Heart left ventricle (tissue), 16 donors: ENCODE measurements around the gene GUCA2A. TPM values are rescaled to one million over a fixed set of nuclear protein-coding genes. Genes with fewer than 3 reads are reported as not detected.

Experiments used
- ATAC-seq, 4 donors: fragments of 200-7000 bp; cut with Tn5 transposase; one replicate each; pipeline ENCODE4 v1.9.1; 2020 to 2022; ENCODE audit warnings: moderate library complexity in 4 of 4, mild to moderate bottlenecking in 3 of 4, moderate number of reproducible peaks in 1 of 4
- DNase-seq, 5 donors: peaks; one replicate each; pipeline ENCODE4 v3.0.0-alpha.2; 2020
- H3K27ac ChIP-seq, 12 donors: fragments of 200-600 bp; sonication (generic) in 4 of 12; one replicate each; pipeline versions ENCODE4 v1.5.0 to v1.8.0; 2016 to 2022; ENCODE audit warnings: mild to moderate bottlenecking in 2 of 12
- H3K27me3 ChIP-seq, 9 donors: fragments of 200-600 bp; sonication (generic) in 2 of 9; one replicate each; pipeline versions ENCODE4 v1.5.1 to v1.8.0; 2016 to 2022; ENCODE audit warnings: mild to moderate bottlenecking in 3 of 9
- H3K36me3 ChIP-seq, 9 donors: fragments of 200-600 bp; sonication (generic) in 2 of 9; one replicate each; pipeline versions ENCODE4 v1.5.0 to v1.8.0; 2018 to 2022; ENCODE audit warnings: mild to moderate bottlenecking in 2 of 9
- H3K4me1 ChIP-seq, 12 donors: fragments of 200-600 bp; sonication (generic) in 4 of 12; one replicate each; pipeline versions ENCODE4 v1.5.0 to v1.8.0; 2016 to 2022; ENCODE audit warnings: mild to moderate bottlenecking in 3 of 12
- H3K4me3 ChIP-seq, 12 donors: fragments of 200-600 bp; sonication (generic) in 4 of 12; one replicate each; pipeline versions ENCODE4 v1.5.0 to v1.8.0; 2017 to 2022; ENCODE audit warnings: mild to moderate bottlenecking in 9 of 12, moderate library complexity in 4 of 12
- H3K9me3 ChIP-seq, 12 donors: fragments of 200-600 bp; sonication (generic) in 4 of 12; one replicate each; pipeline versions ENCODE4 v1.5.0 to v1.8.0; 2016 to 2022; ENCODE audit warnings: mild to moderate bottlenecking in 1 of 12
- CTCF ChIP-seq, 12 donors: fragments of 200-600 bp; sonication (generic) in 4 of 12; IDR thresholded peaks; one replicate each; pipeline versions ENCODE4 v1.5.0 to v1.8.0; 2018 to 2022; ENCODE audit warnings: antibody characterized with exemption in 12 of 12, mild to moderate bottlenecking in 5 of 12
- POLR2A ChIP-seq, 2 donors: fragments of 450-650 bp; IDR thresholded peaks; one replicate each; pipeline ENCODE4 v1.6.1; 2017; ENCODE audit warnings: antibody characterized with exemption in 2 of 2, mild to moderate bottlenecking in 2 of 2, moderate library complexity in 2 of 2
- WGBS, 4 donors: extraction: QIAGEN DNeasy Blood & Tissue Kit in 2 of 4; methylation state at CpG; one replicate each; pipeline versions ENCODE4 v1.1.5 to v1.1.7; 2013 to 2018; 5-methylcytosine and 5-hydroxymethylcytosine counted together
- intact Hi-C, 10 donors: fragments of 100-400 bp; cut with DNase I; formaldehyde crosslinking; loops; one replicate each; pipeline versions ENCODE4 v1.11.1 to v1.14.2; 2022
- polyA plus RNA-seq, 2 donors: library from polyadenylated mRNA; stranded (reverse); fragments of 200-250 nt; gene quantifications; one replicate each; pipeline ENCODE4 v1.2.3, GENCODE V29; 2013
- total RNA-seq, 9 donors: library from RNA; depleted of rRNA in 2 of 9; stranded (reverse); fragments of >200 nt in 2 of 9; fragmentation: NEBNext Ultra II Directional in 3 of 9; extraction: Animal tissue kit (Norgen Biotek cat#: 25700) in 3 of 9; gene quantifications; one replicate each; pipeline versions ENCODE4 v1.1.0 to v1.2.4, GENCODE V29; 2016 to 2023
- donor health status: ischemic (EF 13 %, LVEDD 7.1; RV severe dilation, severe dysfunction).
- donor health status: healthy with polysubstance abuse.
- donor health status: DM: no; HTN: yes; CAD: no.
- donor health status: DM: no; HTN: no; CAD: no.
- donor health status: ischemic (EF 25% LVEDD 6.9; RV normal size, moderate dysfunction).
- donor health status: ischemic (EF 25% LVEDD 5.7; RV mildly dilated, moderate dysfunction).
- donor health status: healthy.
- donor health status: DM: yes; HTN: yes; CAD: no.
- donor health status: ischemic (EF 35%, LVEDD 5.7; RV mildly dilated, moderate dysfunction).
- donor health status: nonischemic (EF 11% LVEDD 7.7; RV severe dilation, severe dysfunction).
- donor health status: DM: yes; HTN: yes; CAD: no.
- donor health status: PGD.
- donor health status: ischemic (EF 29% LVEDD 5.4; RV normal size, mild dysfunction).
- donor health status: nonischemic (EF 23%, LVEDD 6.1; RV moderate dilation, normal function).

The GUCA2A gene
- total and polyA plus RNA-seq, 11 donors: not detected

GRCh38 chr1:42157667-42158066 lies 6.9 kb downstream of the GUCA2A start:
- intact Hi-C loops: no loop called here
- Histone ChIP-seq H3K27me3 (no peaks in the 10 kb centered on the region), H3K4me1 (peaks cover 0 to 5% (median 0%) of the 10 kb centered on the region in 12 donors), H3K4me3 (no peak overlapping the region), H3K36me3 (no peaks in the 10 kb centered on the region), H3K9me3 (peaks cover 0 to 17% (median 5%) of the 10 kb centered on the region in 12 donors), H3K27ac (no peak overlapping the region)
- DNase-seq (no peak), ATAC-seq (peak in 1 of 4 donors; percentile 19)
- TF ChIP-seq CTCF (IDR thresholded peaks at IDR 0.05) (no peak), POLR2A (IDR thresholded peaks at IDR 0.05) (no peak)
- 61 to 68% (median 63%) methylated on average over 7 of the region's 7 CpGs for WGBS, 4 donors

- ATAC-seq: no peak
- TF ChIP-seq POLR2A (IDR thresholded peaks at IDR 0.05) (no peak), CTCF (IDR thresholded peaks at IDR 0.05) (no peak)
- H3K4me1 ChIP-seq: peaks cover 0 to 11% (median 0%) of the 10 kb centered on the region in 12 donors
- no peak overlapping the region for H3K4me3 ChIP-seq
- no peaks in the 10 kb centered on the region for H3K36me3 ChIP-seq
- H3K9me3 ChIP-seq: peaks cover 0 to 7% (median under 1%) of the 10 kb centered on the region in 12 donors
- no peak for DNase-seq
- no peaks in the 10 kb centered on the region for H3K27me3 ChIP-seq
- no peak overlapping the region for H3K27ac ChIP-seq
- intact Hi-C loops: no loop called here
- 85 to 91% (median 87%) methylated on average over 11 to 12 of the region's 12 CpGs for WGBS, 4 donors
Observed at GRCh38 chr1:42155362-42155761, 9.2 kb downstream of the GUCA2A start.

GRCh38 chr1:42154685-42155084 lies 9.9 kb downstream of the GUCA2A start:
- Histone ChIP-seq H3K9me3 (peaks cover 0 to under 1% (median 0%) of the 10 kb centered on the region in 12 donors), H3K27ac (no peak overlapping the region), H3K4me3 (no peak overlapping the region), H3K27me3 (no peaks in the 10 kb centered on the region), H3K4me1 (peaks cover 0 to 11% (median 0%) of the 10 kb centered on the region in 12 donors), H3K36me3 (no peaks in the 10 kb centered on the region)
- TF ChIP-seq CTCF (IDR thresholded peaks at IDR 0.05) (no peak), POLR2A (IDR thresholded peaks at IDR 0.05) (no peak)
- no peak for ATAC-seq
- intact Hi-C loops: no loop called here
- 87 to 90% (median 88%) methylated on average over 11 to 13 of the region's 13 CpGs for WGBS, 4 donors
- DNase-seq: no peak

- Histone ChIP-seq H3K9me3 (no peaks in the 10 kb centered on the region), H3K4me1 (peaks cover 0 to 11% (median 0%) of the 10 kb centered on the region in 12 donors), H3K4me3 (no peak overlapping the region), H3K27me3 (no peaks in the 10 kb centered on the region), H3K36me3 (no peaks in the 10 kb centered on the region), H3K27ac (no peak overlapping the region)
- DNase-seq (no peak), ATAC-seq (no peak)
- TF ChIP-seq CTCF (IDR thresholded peaks at IDR 0.05) (no peak), POLR2A (IDR thresholded peaks at IDR 0.05) (no peak)
- WGBS, 4 donors: 50 to 81% (median 67%) methylated on average over 3 to 6 of the region's 6 CpGs
- intact Hi-C loops: no loop called here
Observed at GRCh38 chr1:42153624-42154023, 10.9 kb downstream of the GUCA2A start.
